ENCODE results near the gene SLC35A2.

GRCh38 chrX:48864210-48864609, 47.2 kb downstream of the SLC35A2 start:
- TF ChIP-seq RAD21 (IDR thresholded peaks at IDR 0.05; ENCODE audit: low read length) (no peak), POLR2A (IDR thresholded peaks at IDR 0.05; ENCODE audit: low read depth, low read length) (no peak), CTCF (conservative IDR thresholded peaks at IDR 0.05; ENCODE audit: low read depth, low read length) (no peak), MXI1 (IDR thresholded peaks at IDR 0.05; ENCODE audit: borderline replicate concordance, low read depth, low read length) (no peak), MAFK (IDR thresholded peaks at IDR 0.05; ENCODE audit: low read depth, low read length) (no peak), CEBPB (IDR thresholded peaks at IDR 0.05; ENCODE audit: low read depth, low read length) (no peak), ELK1 (IDR thresholded peaks at IDR 0.05; ENCODE audit: borderline replicate concordance, low read depth, low read length) (no peak), MAZ (IDR thresholded peaks at IDR 0.05; ENCODE audit: borderline replicate concordance, low read depth, low read length) (no peak), USF2 (IDR thresholded peaks at IDR 0.05; ENCODE audit: low read depth, low read length) (no peak), RFX5 (IDR thresholded peaks at IDR 0.05; ENCODE audit: low read depth, low read length) (no peak), CHD1 (IDR thresholded peaks at IDR 0.05; ENCODE audit: low read depth, low read length) (no peak), RCOR1 (IDR thresholded peaks at IDR 0.05; ENCODE audit: insufficient replicate concordance, low read length) (no peak), SMC3 (IDR thresholded peaks at IDR 0.05; ENCODE audit: low read depth, low read length) (no peak), BHLHE40 (IDR thresholded peaks at IDR 0.05; ENCODE audit: low read depth, low read length) (no peak)

Data from IMR-90 (cell line).